Measurements from ENCODE around the gene KCNJ4.

Gene KCNJ4

GRCh38 chr22:38422611-38423511 lies 32.1 kb downstream of the KCNJ4 start:
- no peak overlapping the region for H3K27ac Mint-ChIP-seq
- no peak overlapping the region for H3K4me3 Mint-ChIP-seq
- no peaks in the 10 kb centered on the region for H3K4me1 Mint-ChIP-seq (ENCODE audit: low read depth)
- no peaks in the 10 kb centered on the region for H3K9me3 Mint-ChIP-seq
- no peaks in the 10 kb centered on the region for H3K27me3 Mint-ChIP-seq
- DNase-seq = no peak
- H3K36me3 Mint-ChIP-seq (ENCODE audit: low read depth) = no peaks in the 10 kb centered on the region

GRCh38 chr22:38420734-38421133 lies 34.3 kb downstream of the KCNJ4 start:
- Mint-ChIP-seq H3K4me3 (no peak overlapping the region), H3K27me3 (no peaks in the 10 kb centered on the region), H3K27ac (no peak overlapping the region), H3K4me1 (ENCODE audit: low read depth) (no peaks in the 10 kb centered on the region), H3K9me3 (no peaks in the 10 kb centered on the region), H3K36me3 (ENCODE audit: low read depth) (no peaks in the 10 kb centered on the region)
- DNase-seq = no peak

GRCh38 chr22:38419858-38420160 lies 35.2 kb downstream of the KCNJ4 start:
- H3K9me3 Mint-ChIP-seq = no peaks in the 10 kb centered on the region
- H3K27me3 Mint-ChIP-seq = no peaks in the 10 kb centered on the region
- no peaks in the 10 kb centered on the region for H3K36me3 Mint-ChIP-seq (ENCODE audit: low read depth)
- no peak for DNase-seq
- no peak overlapping the region for H3K4me3 Mint-ChIP-seq
- H3K4me1 Mint-ChIP-seq (ENCODE audit: low read depth) = no peaks in the 10 kb centered on the region
- H3K27ac Mint-ChIP-seq = no peak overlapping the region

- Mint-ChIP-seq H3K4me3 (no peak overlapping the region), H3K4me1 (ENCODE audit: low read depth) (no peaks in the 10 kb centered on the region), H3K9me3 (no peaks in the 10 kb centered on the region), H3K27me3 (no peaks in the 10 kb centered on the region), H3K27ac (no peak overlapping the region), H3K36me3 (ENCODE audit: low read depth) (no peaks in the 10 kb centered on the region)
- DNase-seq = no peak
Measured at GRCh38 chr22:38419121-38419857, 35.7 kb downstream of the KCNJ4 start.

- H3K27me3 Mint-ChIP-seq = no peaks in the 10 kb centered on the region
- no peaks in the 10 kb centered on the region for H3K9me3 Mint-ChIP-seq
- H3K36me3 Mint-ChIP-seq (ENCODE audit: low read depth) = no peaks in the 10 kb centered on the region
- no peak overlapping the region for H3K4me3 Mint-ChIP-seq
- H3K27ac Mint-ChIP-seq = no peak overlapping the region
- no peak for DNase-seq
- no peaks in the 10 kb centered on the region for H3K4me1 Mint-ChIP-seq (ENCODE audit: low read depth)
Measured at GRCh38 chr22:38418589-38418988, 36.4 kb downstream of the KCNJ4 start.

- H3K36me3 Mint-ChIP-seq (ENCODE audit: low read depth) = no peaks in the 10 kb centered on the region
- H3K4me1 Mint-ChIP-seq (ENCODE audit: low read depth) = peaks cover 2% of the 10 kb centered on the region
- H3K9me3 Mint-ChIP-seq = no peaks in the 10 kb centered on the region
- no peak for DNase-seq
- peaks cover 1% of the 10 kb centered on the region for H3K27me3 Mint-ChIP-seq
- no peak overlapping the region for H3K4me3 Mint-ChIP-seq
- H3K27ac Mint-ChIP-seq = no peak overlapping the region
Measured at GRCh38 chr22:38417252-38418060, 37.5 kb downstream of the KCNJ4 start.

GRCh38 chr22:38416621-38417251 lies 38.3 kb downstream of the KCNJ4 start:
- Mint-ChIP-seq H3K27me3 (peaks cover 4% of the 10 kb centered on the region), H3K4me3 (no peak overlapping the region), H3K27ac (no peak overlapping the region), H3K4me1 (ENCODE audit: low read depth) (peaks cover 4% of the 10 kb centered on the region), H3K9me3 (no peaks in the 10 kb centered on the region), H3K36me3 (ENCODE audit: low read depth) (no peaks in the 10 kb centered on the region)
- DNase-seq = no peak

- no peak overlapping the region for H3K4me3 Mint-ChIP-seq
- peak; percentile 26 for DNase-seq
- no peaks in the 10 kb centered on the region for H3K36me3 Mint-ChIP-seq (ENCODE audit: low read depth)
- H3K27ac Mint-ChIP-seq = no peak overlapping the region
- H3K27me3 Mint-ChIP-seq = peaks cover 9% of the 10 kb centered on the region
- no peaks in the 10 kb centered on the region for H3K9me3 Mint-ChIP-seq
- H3K4me1 Mint-ChIP-seq (ENCODE audit: low read depth) = peaks cover 4% of the 10 kb centered on the region
Measured at GRCh38 chr22:38415561-38416321, 39.3 kb downstream of the KCNJ4 start.

- Mint-ChIP-seq H3K9me3 (no peaks in the 10 kb centered on the region), H3K36me3 (ENCODE audit: low read depth) (no peaks in the 10 kb centered on the region), H3K4me1 (ENCODE audit: low read depth) (peaks cover 4% of the 10 kb centered on the region), H3K27me3 (peaks cover 9% of the 10 kb centered on the region), H3K27ac (no peak overlapping the region), H3K4me3 (no peak overlapping the region)
- DNase-seq = no peak
Measured at GRCh38 chr22:38415046-38415445, 40.0 kb downstream of the KCNJ4 start.

- DNase-seq = peak; percentile 9
- Mint-ChIP-seq H3K36me3 (ENCODE audit: low read depth) (no peaks in the 10 kb centered on the region), H3K4me1 (ENCODE audit: low read depth) (peaks cover 4% of the 10 kb centered on the region), H3K9me3 (no peaks in the 10 kb centered on the region), H3K27me3 (peaks cover 9% of the 10 kb centered on the region), H3K4me3 (no peak overlapping the region), H3K27ac (no peak overlapping the region)
Measured at GRCh38 chr22:38414009-38414395, 41.0 kb downstream of the KCNJ4 start.

- peak; percentile 22 for DNase-seq
- Mint-ChIP-seq H3K27ac (no peak overlapping the region), H3K36me3 (ENCODE audit: low read depth) (no peaks in the 10 kb centered on the region), H3K27me3 (peaks cover 9% of the 10 kb centered on the region), H3K4me1 (ENCODE audit: low read depth) (peaks cover 4% of the 10 kb centered on the region), H3K4me3 (no peak overlapping the region), H3K9me3 (no peaks in the 10 kb centered on the region)
Measured at GRCh38 chr22:38413085-38414008, 41.7 kb downstream of the KCNJ4 start.

GRCh38 chr22:38412435-38413084 lies 42.4 kb downstream of the KCNJ4 start:
- DNase-seq = peak; percentile 66
- H3K27me3 Mint-ChIP-seq = peaks cover 9% of the 10 kb centered on the region
- H3K4me3 Mint-ChIP-seq = no peak overlapping the region
- no peak overlapping the region for H3K27ac Mint-ChIP-seq
- H3K36me3 Mint-ChIP-seq (ENCODE audit: low read depth) = no peaks in the 10 kb centered on the region
- no peaks in the 10 kb centered on the region for H3K9me3 Mint-ChIP-seq
- H3K4me1 Mint-ChIP-seq (ENCODE audit: low read depth) = peaks cover 4% of the 10 kb centered on the region

GRCh38 chr22:38411016-38411415 lies 44.0 kb downstream of the KCNJ4 start:
- no peak for DNase-seq

More at GRCh38 chr22:38411016-38411415, 44.0 kb downstream of the KCNJ4 start:
- peaks cover 9% of the 10 kb centered on the region for H3K27me3 Mint-ChIP-seq
- H3K4me1 Mint-ChIP-seq (ENCODE audit: low read depth) = peaks cover 4% of the 10 kb centered on the region
- H3K27ac Mint-ChIP-seq = no peak overlapping the region
- H3K4me3 Mint-ChIP-seq = no peak overlapping the region
- H3K9me3 Mint-ChIP-seq = no peaks in the 10 kb centered on the region
- no peaks in the 10 kb centered on the region for H3K36me3 Mint-ChIP-seq (ENCODE audit: low read depth)
